A172 (cell line): ENCODE data around the gene SCAF1. TPM values are rescaled to one million over a fixed set of nuclear protein-coding genes. Genes with fewer than 3 reads are reported as not detected.

Experiments used
- total RNA-seq: library from RNA; depleted of rRNA; stranded (reverse); fragments of >200 nt; shearing (Covaris generic); gene quantifications from 2 replicates; pipeline ENCODE4 v1.2.3, GENCODE V29; 2014; rRNA removed

Gene SCAF1
- total RNA-seq, 1 experiment from 2014 or later: 31.9 TPM

Other genes with a start within 250 kb of the SCAF1 start
- not detected in 2 replicates for gene PTH2, start 218.8 kb upstream of the SCAF1 start, total RNA-seq
- not detected in 2 replicates for gene GFY, start 216.8 kb upstream of the SCAF1 start, total RNA-seq
- gene SLC17A7, start 200.7 kb upstream of the SCAF1 start, total RNA-seq: 0.12 TPM in 1 of 2 replicates, not detected in the other
- 103 and 119 TPM in 2 replicates for gene PIH1D1, start 190.4 kb upstream of the SCAF1 start, total RNA-seq
- gene ALDH16A1, start 189.0 kb upstream of the SCAF1 start, total RNA-seq: 41.6 and 47.0 TPM in 2 replicates
- gene FLT3LG, start 168.0 kb upstream of the SCAF1 start, total RNA-seq: 4.7 and 6.2 TPM in 2 replicates
- gene RPL13A, start 154.6 kb upstream of the SCAF1 start, total RNA-seq: 1,452 and 1,525 TPM in 2 replicates
- 2,104 and 3,140 TPM in 2 replicates for gene RPS11, start 145.8 kb upstream of the SCAF1 start, total RNA-seq
- gene FCGRT, start 129.5 kb upstream of the SCAF1 start, total RNA-seq: 0.17 and 0.77 TPM in 2 replicates
- 0.46 TPM in 1 of 2 replicates, not detected in the other for gene RCN3, start 114.2 kb upstream of the SCAF1 start, total RNA-seq
- 131 and 142 TPM in 2 replicates for gene NOSIP, start 61.7 kb upstream of the SCAF1 start, total RNA-seq
- gene PRRG2, start 60.9 kb upstream of the SCAF1 start, total RNA-seq: 0.43 and 0.79 TPM in 2 replicates
- gene PRR12, start 51.0 kb upstream of the SCAF1 start, total RNA-seq: 2.3 and 4.7 TPM in 2 replicates
- gene RRAS, start 2.1 kb upstream of the SCAF1 start, total RNA-seq: 32.0 and 34.5 TPM in 2 replicates
- gene IRF3, start 23.6 kb downstream of the SCAF1 start, total RNA-seq: 72.2 and 75.6 TPM in 2 replicates
- 21.8 and 24.5 TPM in 2 replicates for gene BCL2L12, start 23.7 kb downstream of the SCAF1 start, total RNA-seq
- 485 and 504 TPM in 2 replicates for gene PRMT1, start 35.1 kb downstream of the SCAF1 start, total RNA-seq
- gene ADM5, start 47.4 kb downstream of the SCAF1 start, total RNA-seq: 2.7 and 3.2 TPM in 2 replicates
- gene CPT1C, start 48.9 kb downstream of the SCAF1 start, total RNA-seq: 0.53 and 6.1 TPM in 2 replicates
- gene TSKS, start 121.1 kb downstream of the SCAF1 start, total RNA-seq: not detected in 2 replicates
- gene AP2A1, start 124.8 kb downstream of the SCAF1 start, total RNA-seq: 116 and 130 TPM in 2 replicates
- 17.6 and 19.0 TPM in 2 replicates for gene FUZ, start 171.1 kb downstream of the SCAF1 start, total RNA-seq
- 28.6 and 34.8 TPM in 2 replicates for gene MED25, start 176.1 kb downstream of the SCAF1 start, total RNA-seq
- 119 and 139 TPM in 2 replicates for gene PTOV1, start 208.9 kb downstream of the SCAF1 start, total RNA-seq
- gene PNKP, start 225.4 kb downstream of the SCAF1 start, total RNA-seq: 50.7 and 63.0 TPM in 2 replicates
- gene AKT1S1, start 235.1 kb downstream of the SCAF1 start, total RNA-seq: 19.2 and 22.7 TPM in 2 replicates
- 10.1 and 11.9 TPM in 2 replicates for gene TBC1D17, start 235.5 kb downstream of the SCAF1 start, total RNA-seq